ENCODE measurements around the gene PDCD4.
A peak's percentile ranks its signal among the peaks of the same experiment; 100 is the strongest.
"Not testable (repeated sequence)": the region's sequence is repeated elsewhere in the genome, so short reads cannot be mapped to it uniquely, and the experiment has no call there.

PDCD4 gene

DNA sequence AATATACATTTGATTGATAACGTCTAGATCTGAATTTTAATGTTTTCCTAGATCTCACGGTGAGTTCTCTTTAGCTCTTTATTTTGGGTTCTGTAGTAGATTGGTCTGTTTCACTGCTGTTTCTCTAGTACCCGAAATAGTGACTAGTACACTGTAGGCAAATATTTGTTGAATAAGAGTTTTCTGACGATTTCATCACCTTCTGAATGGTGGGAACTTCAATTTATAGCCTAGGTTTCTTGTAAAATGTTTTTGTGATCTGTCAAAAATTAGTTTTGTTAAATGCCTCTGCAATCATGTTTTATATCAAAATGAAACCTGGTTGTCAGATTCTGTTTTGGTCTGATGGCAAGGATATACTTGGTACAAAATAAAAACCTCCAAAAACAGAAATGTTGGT, 10.2 kb downstream of the PDCD4 start:
- DNase-seq: no peak

DNA sequence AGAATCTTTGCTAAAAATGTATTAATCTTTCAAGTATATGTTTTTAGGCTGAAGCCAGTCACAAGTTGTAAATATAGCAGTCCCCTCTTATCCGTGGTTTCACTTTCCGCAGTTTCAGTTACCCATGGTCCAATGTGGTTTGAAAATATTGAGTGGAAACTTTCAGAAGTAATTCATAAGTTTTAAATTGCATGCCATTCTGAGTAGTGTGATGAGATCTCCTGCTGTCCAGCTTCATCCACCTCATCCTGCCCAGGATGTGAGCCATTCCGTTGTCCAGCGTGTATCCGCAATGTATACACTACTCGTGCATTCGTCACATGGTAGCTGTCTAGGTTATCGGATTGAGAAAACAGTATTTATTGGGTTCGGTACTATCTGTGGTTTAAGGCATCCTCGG, 12.2 kb downstream of the PDCD4 start:
- DNase-seq: no peak

DNA sequence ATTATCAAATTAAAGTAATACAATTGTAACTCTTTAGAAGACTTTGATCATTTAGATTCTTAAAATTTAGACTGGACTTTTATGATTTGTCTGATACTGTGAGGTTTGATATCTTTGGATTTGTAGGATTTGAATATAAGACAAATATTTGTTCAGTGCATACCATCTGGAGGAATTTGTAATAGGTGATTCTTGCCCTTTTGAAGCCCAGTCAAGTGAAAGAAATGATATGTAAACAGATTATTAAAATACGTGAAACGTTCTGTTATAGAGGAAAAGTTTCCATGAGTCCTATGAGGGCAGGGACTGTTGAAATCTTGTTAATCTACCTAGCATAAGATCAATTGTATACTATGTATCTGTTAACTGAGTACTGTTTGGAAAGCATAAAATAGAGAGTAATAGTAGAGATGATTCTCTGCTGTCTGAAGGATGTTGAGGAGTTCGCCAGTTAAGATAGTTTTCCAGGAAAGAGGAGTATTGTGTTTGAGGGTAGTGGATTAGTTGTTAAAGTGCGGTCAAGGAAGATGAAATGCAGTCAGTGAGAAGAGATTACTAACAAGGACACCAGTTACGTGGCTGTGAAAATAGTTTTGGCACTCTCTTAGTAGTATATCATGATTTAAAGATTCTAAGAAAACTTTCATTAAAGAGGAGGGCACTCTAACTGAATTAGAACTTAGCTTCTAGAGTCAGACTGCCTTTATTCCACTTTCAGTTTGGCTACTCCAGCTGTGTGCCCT, 14.4 kb downstream of the PDCD4 start:
- no peak for DNase-seq

DNA sequence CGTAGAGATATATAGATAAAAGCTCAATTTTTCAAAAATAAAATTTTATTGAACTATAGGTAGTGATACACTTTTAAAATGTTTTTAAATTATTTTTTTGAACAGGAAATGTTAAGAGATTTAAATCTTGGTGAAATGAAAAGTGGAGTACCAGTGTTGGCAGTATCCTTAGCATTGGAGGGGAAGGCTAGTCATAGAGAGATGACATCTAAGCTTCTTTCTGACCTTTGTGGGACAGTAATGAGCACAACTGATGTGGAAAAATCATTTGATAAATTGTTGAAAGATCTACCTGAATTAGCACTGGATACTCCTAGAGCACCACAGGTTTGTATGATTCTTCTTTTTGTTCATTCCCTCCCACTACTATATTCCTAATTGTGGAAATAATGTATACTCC, 15.8 kb downstream of the PDCD4 start:
- DNase-seq: no peak

DNA sequence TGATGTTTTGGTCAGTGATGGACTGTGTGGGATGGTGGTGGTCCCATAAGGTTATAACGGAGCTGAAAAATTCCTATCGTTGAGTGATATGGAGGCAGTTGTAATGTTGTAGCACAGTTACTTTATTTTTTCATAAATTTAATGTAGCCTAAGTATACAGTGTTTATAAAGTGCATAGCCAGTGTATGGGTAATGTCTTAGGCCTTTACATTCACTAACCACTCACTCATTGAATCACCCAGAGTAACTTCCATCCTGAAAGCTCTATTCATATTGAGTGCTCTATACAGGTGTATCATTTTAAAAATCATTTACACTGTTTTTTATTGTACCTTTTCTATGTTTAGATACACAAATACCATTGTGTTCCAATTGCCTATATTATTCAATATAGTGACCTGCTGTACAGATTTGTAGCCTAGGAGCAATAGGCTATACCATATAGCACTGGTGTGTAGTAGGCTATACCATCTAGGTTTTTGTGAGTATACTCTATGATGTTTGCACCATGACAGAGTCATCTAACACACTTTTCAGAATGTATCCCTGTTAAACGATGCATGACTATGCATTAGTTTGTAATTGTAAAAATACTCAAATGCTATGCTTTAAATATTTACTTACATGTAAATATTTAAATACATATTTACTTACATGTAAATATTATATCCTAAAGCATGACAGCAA, 21.0 kb downstream of the PDCD4 start:
- DNase-seq: no peak

DNA sequence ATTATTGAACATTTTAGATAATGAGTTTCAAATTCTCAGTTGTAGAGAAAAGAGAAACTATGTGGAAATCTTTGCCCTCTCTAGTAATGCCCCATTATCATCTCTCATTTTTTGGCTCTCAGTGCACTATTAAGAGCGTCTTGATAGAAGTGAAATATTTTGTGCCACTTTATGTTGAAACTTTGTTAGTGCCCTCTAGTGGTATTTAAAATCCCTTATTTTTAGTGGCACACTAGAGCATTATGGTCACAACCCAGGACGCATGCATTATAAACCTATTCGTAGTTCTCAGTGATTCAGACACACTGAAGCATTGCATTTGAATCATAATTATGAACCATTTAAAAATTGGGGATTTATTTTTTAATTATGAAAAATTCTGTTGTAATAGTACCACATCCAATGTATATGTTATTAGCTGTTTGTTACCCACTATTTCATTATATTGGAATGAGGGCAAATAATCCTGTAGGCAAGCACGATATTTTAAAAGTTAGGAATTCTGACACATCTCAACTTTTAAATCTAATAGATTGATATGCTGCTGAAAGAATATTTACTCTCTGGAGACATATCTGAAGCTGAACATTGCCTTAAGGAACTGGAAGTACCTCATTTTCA, 21.9 kb downstream of the PDCD4 start:
- peak; percentile 15 for DNase-seq

DNA sequence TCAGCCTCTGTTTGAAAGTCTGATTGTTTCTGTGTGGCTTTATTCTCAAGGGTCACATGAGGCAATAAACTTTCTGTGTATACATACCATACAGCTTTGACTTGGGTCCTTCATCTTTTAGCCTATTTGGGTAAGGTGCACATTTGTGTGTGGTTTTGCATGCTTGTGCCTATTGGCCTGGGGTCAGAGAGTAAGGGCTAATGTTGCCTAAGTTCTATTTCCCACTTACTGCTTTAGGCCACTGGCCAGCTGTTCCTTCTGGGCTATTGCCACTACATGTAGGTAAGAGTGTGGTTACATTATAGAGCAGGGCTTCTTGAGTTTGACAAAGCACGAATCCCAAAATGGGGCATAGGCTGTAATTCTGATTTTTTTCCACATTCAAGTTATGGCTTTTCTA, 25.5 kb downstream of the PDCD4 start:
- no peak for DNase-seq

DNA sequence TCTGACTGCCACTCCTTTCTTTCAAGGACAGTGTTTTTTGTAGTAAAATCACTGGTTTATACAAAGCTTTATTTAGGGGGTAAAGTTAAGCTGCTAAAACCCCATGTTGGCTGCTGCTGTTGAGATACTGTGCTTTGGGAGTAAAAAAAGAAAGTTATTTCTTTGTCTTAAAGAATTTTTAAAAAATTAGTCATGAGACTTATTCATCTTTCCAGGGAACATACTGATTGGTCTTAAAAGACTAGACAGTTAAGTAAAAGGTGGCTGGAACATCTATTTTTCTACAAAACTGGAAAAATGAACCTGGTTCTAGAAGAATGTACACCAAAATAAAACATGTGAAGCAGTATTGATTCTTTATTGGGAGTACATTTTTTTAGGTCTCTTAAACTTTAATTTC, 26.7 kb downstream of the PDCD4 start:
- no peak for DNase-seq

DNA sequence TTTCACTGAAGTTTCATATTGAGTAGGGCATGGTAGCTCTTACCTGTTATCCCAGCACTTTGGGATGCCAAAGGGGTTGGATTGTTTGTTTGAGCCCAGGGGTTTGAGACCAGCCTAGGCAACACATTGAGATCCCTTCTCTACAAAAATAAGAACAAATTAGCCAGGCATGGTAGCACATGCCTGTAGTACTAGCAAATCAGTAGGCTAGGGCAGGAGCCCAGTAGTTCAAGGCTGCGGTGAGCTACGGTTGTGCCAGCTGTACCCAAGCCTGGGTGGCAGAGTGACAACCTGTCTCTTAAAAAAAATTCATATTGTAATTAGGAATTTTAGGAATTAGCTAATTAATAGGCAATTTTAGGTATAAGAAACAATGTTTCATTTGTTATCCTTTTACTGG, 29.3 kb downstream of the PDCD4 start:
- no peak for DNase-seq

DNA sequence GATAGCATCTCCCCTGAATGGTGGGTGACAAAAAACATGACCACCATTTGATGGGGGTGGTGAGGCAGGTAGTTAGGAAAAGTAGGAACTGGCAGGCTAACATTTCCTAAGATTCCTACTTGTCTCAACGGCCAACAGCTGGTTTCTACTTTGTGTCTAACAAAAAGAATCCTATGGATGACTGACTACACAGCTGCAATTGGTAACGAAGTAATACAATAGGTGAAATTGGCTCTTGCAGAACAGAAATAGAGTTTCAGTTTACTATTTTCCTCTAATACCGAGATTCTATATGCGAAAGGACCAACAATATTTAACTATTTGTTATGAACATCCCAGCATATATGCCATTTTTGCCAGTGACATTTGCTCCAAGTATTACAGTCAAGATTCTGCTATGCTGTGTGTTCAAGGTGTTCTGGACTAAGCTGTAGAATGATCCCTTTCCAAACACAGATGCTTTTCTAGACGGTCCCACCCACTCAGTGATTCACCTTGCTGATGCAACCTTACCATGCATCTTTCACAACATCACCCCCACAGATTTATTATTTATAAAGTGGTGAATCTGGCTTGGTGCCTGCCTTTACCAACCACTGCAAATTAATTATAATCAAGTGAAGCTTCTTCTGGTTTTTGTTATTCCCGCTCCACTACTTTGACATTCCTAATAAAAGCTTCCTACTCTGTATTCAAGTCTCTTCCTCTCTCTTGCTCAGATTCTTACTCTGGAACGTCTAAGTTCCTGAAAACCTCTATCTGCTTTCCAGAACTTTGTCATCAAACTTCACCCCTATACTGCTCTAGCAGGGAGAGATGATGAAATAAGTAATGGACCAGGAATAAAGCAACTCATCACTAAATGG, 30.5 kb downstream of the PDCD4 start:
- no peak for DNase-seq

DNA sequence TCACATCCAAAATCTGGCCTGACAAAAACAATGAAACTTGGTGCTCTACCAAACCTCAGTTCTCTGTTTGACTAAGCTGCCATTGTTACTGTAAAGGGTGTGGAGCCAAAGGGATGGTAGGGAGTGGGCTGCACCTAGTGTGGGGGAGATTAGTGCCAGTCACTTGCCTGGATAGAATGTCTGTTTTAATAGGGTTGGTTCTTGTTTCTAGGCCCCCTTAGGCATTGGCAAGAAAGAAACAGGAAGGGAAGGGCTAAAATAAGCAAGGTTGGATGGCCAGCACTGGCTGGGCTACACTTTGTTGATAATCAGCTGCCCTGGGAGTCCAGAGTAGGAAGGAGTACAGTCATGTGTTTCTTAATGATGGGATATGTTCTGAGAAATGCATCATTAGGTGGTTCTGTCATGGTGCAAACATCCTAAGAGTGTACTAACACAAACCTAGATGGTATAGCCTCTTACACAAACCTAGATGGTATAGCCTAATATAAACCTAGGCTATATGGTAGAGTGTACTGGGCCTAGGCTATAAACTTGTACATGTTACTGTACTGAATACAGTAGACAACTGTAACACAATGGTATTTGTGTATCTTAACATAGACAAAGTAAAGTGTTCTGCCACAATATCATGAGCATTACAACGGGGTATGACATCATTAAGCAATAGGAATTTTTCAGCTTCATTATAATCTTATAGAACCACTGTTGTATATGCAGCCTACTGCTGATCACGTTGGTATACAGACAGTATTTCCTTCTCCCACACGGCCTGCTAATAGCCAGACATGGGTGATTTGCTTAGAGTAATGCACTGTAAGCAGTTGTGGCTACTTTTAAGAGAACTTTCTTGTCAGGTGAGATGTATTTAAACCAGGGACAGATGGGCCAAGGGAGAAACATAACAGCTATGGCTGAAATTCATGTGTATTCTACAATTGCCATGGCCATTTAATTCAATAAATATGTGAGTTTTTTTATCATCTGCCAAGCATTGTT, 31.9 kb downstream of the PDCD4 start:
- no peak for DNase-seq

DNA sequence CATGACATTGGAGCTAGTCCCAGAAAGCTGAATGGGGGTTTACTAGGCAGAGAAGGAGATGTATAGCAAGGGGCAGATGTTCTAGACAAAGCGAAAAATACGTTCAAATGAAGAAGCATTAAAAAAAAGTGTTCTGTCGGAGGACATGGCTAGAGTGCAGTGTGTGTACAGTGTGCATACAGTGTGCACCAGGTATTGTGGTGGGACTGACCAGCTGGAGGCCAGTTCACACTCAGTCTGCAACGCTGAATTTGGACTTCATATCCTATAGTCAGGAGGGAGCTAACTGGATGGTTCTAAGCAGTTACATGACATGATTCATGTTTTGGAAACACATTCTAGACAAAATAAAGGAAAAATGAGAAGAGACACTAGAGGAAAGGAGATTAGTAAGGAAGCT, 38.4 kb downstream of the PDCD4 start:
- DNase-seq: no peak

DNA sequence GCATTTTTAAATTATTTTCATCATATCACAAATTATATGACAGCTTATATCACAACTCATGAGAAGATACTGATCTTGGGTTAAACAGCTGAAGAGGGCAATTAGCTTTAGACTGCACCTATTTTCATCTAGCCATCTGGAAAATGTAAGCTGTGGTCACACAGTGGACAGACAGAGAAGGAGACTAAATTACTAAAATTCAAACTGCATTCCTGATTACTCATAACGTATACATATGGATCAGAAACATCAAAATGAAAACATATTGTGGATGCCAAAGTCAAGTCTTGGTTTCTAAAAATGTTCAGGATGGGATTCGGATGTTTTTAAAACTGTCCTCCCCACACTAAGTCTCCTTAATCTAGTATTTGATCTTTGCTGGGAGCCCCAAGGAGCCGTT, 40.6 kb downstream of the PDCD4 start:
- no peak for DNase-seq

DNA sequence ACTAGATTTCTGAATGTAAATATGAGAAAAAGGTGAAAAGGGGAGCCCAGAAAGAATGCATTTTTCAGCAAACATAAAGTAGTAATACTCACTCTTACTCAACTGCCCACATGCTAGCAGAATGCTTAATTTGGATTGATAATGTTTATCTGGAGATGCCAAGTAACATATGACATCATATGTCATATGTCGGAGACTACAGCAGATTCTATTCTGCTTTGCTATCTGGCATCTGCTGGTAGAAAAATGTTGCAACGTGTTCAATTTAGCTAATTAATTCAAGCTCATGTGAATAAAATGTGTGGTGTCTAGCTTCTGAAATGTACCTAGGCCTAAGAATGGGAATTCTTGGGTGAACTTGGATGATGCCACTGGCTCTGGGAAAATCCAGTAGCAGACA, 42.7 kb downstream of the PDCD4 start:
- DNase-seq: no peak

DNA sequence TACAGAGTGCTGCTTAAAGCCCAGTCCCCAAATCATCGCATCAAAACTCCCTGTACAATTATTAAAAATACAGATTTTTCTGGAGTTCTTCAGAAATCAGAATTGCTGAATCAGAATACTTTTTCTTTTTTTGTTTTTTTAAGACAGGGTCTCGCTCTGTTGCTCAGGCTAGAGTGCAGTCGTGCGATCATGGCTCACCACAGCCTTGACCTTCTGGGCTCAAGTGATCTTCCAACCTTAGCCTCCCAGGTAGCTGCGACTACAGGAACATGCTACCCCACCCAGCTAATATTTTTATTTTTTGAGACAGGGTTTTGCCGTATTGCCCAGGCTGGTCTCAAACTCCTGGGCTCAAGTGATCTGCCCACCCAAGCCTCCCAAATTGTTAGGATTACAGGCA, 43.3 kb downstream of the PDCD4 start:
- no peak for DNase-seq

DNA sequence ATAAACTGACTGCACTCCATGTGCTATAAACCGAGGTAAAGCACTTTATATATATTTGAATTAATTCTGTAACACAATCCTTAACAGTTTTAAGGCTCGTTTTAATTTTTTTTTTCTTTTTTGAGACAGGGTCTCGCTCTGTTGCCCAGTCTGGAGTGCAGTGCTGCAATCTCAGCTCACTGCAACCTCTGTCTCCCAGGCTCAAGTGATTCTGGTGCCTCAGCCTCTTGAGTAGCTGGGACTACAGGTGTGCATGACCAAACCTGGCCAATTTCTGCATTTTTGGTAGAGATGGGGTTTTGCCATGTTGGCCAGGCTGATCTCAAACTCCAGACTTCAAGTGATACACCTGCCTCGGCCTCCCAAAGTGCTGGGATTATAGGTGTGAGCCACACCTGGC, 43.9 kb downstream of the PDCD4 start:
- not testable (repeated sequence) for DNase-seq

DNA sequence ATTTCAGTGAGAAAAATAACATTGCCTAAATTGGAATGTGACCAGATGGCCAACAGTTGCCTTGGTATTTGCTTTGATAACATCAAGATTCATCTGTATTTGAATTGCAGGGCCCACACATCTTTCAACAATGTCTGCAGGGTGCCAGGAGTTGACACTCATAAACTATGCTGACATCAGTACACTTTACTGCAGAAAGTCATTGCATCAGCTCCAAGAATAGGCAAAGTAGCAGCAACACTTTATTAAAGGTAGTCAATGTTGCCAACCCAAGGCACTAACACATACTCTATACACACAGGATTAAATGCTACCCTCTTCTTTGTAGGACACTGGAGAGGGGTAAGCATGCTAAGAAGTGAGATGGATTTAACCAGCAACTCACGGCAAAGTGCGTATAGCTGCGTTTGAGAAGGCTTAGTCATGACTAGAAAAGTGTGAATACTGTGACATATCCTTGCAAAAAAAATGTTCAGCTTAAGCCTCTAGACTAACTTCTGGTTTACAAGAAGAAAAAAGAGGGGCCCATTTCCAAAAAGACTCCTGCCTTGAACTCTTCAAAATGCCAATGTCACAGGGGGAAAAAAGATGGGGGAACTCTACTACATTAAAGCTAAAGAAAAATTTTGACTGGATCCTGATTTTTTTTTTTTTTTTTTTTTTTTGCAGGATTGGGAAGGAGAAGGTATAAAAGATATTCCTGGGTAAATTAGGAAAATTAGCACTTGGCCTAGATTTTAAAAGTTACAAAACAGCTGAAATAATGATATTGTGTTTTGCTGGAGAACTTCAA, 45.0 kb downstream of the PDCD4 start:
- DNase-seq: no peak

DNA sequence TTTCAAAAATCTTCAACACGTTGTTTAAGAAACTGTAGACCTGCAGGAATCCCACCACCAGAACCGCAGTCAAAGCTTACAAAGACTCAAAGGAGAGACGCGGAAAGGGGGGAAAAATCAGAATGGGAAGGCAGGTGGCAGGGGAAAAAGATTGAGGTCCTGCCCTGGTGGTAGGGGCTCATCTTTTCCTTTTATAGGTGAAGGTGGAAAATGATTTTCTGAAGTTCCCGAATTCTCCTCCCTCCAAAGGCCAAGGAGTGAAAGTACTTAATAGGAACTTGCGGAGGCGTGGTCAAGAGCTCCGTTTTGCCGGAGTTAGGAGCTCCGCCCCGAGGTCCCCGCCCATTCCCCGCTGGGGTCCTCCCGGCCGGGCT, 46.5 kb downstream of the PDCD4 start:
- DNase-seq: no peak

DNA sequence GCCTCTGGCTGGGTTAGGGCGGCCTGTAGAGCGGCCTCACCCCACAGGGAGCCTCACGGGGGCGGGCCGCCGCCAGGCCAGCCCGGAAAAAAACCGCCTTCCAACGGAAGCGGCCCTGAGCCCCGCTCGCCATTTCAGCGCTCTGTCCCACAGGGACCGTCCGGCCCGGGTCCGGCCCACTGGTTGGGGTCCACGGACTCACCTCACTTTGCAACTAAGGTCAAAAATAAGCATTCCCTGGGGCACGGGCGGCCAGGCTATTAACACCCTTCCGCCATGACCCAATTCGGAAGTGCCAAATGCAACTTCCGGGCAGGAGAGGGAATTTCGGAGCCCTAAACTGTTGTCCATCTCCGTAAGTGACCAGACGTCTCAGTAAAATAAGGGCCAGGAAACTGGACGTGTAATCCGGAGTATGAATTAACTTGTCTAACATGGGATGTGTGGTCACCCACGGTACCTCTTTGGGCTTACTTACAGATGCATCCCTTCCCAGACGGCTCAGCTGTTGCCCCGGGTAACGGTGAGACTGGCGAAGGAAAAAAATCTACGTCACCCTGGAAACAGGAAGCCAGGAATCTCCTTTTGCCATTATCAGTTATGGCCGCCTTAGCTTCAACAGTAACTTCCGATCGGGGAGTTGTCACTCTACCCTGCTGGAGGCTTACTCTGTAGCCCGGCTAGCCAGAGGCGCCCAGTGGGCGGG, 47.1 kb downstream of the PDCD4 start, which contains the start of gene BBIP1:
Gene BBIP1 (minus strand): TSS at position 538 of the 706 bp plus-strand sequence. CDS start 1,023 bp downstream, outside the sequence.
- DNase-seq: peak; percentile 99
